ENCODE results near the gene CCS.

GRCh38 chr11:66579017-66579606, 13.9 kb upstream of the CCS start:
- TF ChIP-seq CTCF (IDR thresholded peaks at IDR 0.05) (peak; percentile 76 to 84 (median 80)), POLR2A (IDR thresholded peaks at IDR 0.05) (no peak), POLR2AphosphoS5 (IDR thresholded peaks at IDR 0.05; ENCODE audit: insufficient read depth in 1 of 2, low read depth in 1 of 2) (peak in 1 of 2 donors; percentile 39)

Data from vagina (tissue), 2 donors.